ENCODE data around the gene GNG8.
A peak's percentile ranks its signal among the peaks of the same experiment; 100 is the strongest.

GNG8 gene

GRCh38 chr19:46634656-46635218 lies 1.3 kb downstream of the GNG8 start (continued):
- TF ChIP-seq ZSCAN23 (tag by site-specific recombination; IDR thresholded peaks at IDR 0.05): 0 out of 2 replicates have a peak, but pooled peaks have one; percentile 43
- no peak for TF ChIP-seq IKZF3 (tag by site-specific recombination; IDR thresholded peaks at IDR 0.05)
- TF ChIP-seq KLF10 (tag by site-specific recombination; IDR thresholded peaks at IDR 0.05): no peak
- no peak for TF ChIP-seq ZNF280D (tag by site-specific recombination; IDR thresholded peaks at IDR 0.05)
- TF ChIP-seq ZNF19 (tag by site-specific recombination; IDR thresholded peaks at IDR 0.05; ENCODE audit: low read depth): no peak
- TF ChIP-seq KLF16 (tag by site-specific recombination; IDR thresholded peaks at IDR 0.05): no peak
- peak; percentile 18 for TF ChIP-seq ZBTB20 (tag by site-specific recombination; IDR thresholded peaks at IDR 0.05)
- no peak for TF ChIP-seq ZNF174 (tag by site-specific recombination; IDR thresholded peaks at IDR 0.05)
- TF ChIP-seq ZNF155 (tag by site-specific recombination; IDR thresholded peaks at IDR 0.05): no peak
- no peak for TF ChIP-seq ZNF148 (tag by site-specific recombination; IDR thresholded peaks at IDR 0.05; ENCODE audit: borderline replicate concordance)
- TF ChIP-seq BCL6B (tag by site-specific recombination; IDR thresholded peaks at IDR 0.05): no peak
- TF ChIP-seq ZNF658 (tag by site-specific recombination; IDR thresholded peaks at IDR 0.05): no peak
- no peak for TF ChIP-seq ZBTB6 (tag by site-specific recombination; IDR thresholded peaks at IDR 0.05)
- TF ChIP-seq PRDM2 (tag by site-specific recombination; IDR thresholded peaks at IDR 0.05; ENCODE audit: borderline replicate concordance): no peak
- no peak for TF ChIP-seq ZNF530 (tag by site-specific recombination; IDR thresholded peaks at IDR 0.05; ENCODE audit: low read depth)
- TF ChIP-seq BCL11A (tag by site-specific recombination; IDR thresholded peaks at IDR 0.05; ENCODE audit: low read depth): no peak
- no peak for TF ChIP-seq ZNF324 (tag by site-specific recombination; IDR thresholded peaks at IDR 0.05)
- TF ChIP-seq ZNF514 (tag by site-specific recombination; IDR thresholded peaks at IDR 0.05): no peak
- TF ChIP-seq MYNN (tag by site-specific recombination; IDR thresholded peaks at IDR 0.05; ENCODE audit: borderline replicate concordance): no peak
- TF ChIP-seq ZNF621 (tag by site-specific recombination; IDR thresholded peaks at IDR 0.05): no peak
- peak; percentile 64 for TF ChIP-seq EGR2 (tag by site-specific recombination; IDR thresholded peaks at IDR 0.05; ENCODE audit: low read depth)
- no peak for TF ChIP-seq ZNF311 (tag by site-specific recombination; IDR thresholded peaks at IDR 0.05; ENCODE audit: borderline replicate concordance)
- peak; percentile 11; the same call in 1 of the 2 replicates for TF ChIP-seq ZNF341 (tag by site-specific recombination; IDR thresholded peaks at IDR 0.05; ENCODE audit: low read depth)
- no peak for TF ChIP-seq OVOL3 (tag by site-specific recombination; IDR thresholded peaks at IDR 0.05)
- no peak for TF ChIP-seq FEZF1 (tag by site-specific recombination; IDR thresholded peaks at IDR 0.05)
- TF ChIP-seq ZNF521 (tag by site-specific recombination; IDR thresholded peaks at IDR 0.05): no peak
- TF ChIP-seq ZNF501 (tag by site-specific recombination; IDR thresholded peaks at IDR 0.05): no peak
- TF ChIP-seq ZIC2 (tag by site-specific recombination; IDR thresholded peaks at IDR 0.05): peak; percentile 59

Data from HEK293 (cell line).